Naive thymus-derived CD8-positive, alpha-beta T cell (primary cell): Measurements from ENCODE around the gene SRPX2. TPM values are rescaled to one million over a fixed set of nuclear protein-coding genes. Genes with fewer than 3 reads are reported as not detected.
"Not testable (repeated sequence)": the region's sequence is repeated elsewhere in the genome, so short reads cannot be mapped to it uniquely, and the experiment has no call there.

Source experiments
- ATAC-seq, 2 donors: fragments of 150-1000 bp; cut with Tn5 transposase in 1 of 2; sonication (Bioruptor Pico), chemical (Tn5 transposase) in 1 of 2; 1 replicate in 1 of 2; 2 replicates in 1 of 2; pipeline ENCODE4 v1.10.0; 2021; ENCODE audit warnings: mild to moderate bottlenecking in 2 of 2, moderate library complexity in 2 of 2
- POLR2A ChIA-PET: fragments of 350-600 bp; sonication (Branson Sonifier 250); formaldehyde crosslinking; loops from one replicate; lab custom pipeline; 2021; ENCODE audit warnings: antibody characterized with exemption; lab: Charles Lee
- DNase-seq, 10 donors: peaks; one replicate each; pipeline versions ENCODE4 v3.0.0 to v3.0.0-alpha.2; 2020 to 2022
- H3K27ac Mint-ChIP-seq, 10 donors: one replicate each; pipeline ENCODE4 v1.8.0; 2020 to 2022; ENCODE audit warnings: mild to moderate bottlenecking in 10 of 10, mixed read lengths in 10 of 10, moderate library complexity in 4 of 10, inconsistent platforms in 1 of 10
- H3K27me3 Mint-ChIP-seq, 5 donors: one replicate each; pipeline ENCODE4 v1.8.0; 2021 to 2022; ENCODE audit warnings: mixed read lengths in 5 of 5
- H3K36me3 Mint-ChIP-seq, 3 donors: one replicate each; pipeline ENCODE4 v1.8.0; 2020 to 2022; ENCODE audit warnings: mixed read lengths in 3 of 3, mild to moderate bottlenecking in 2 of 3, inconsistent platforms in 1 of 3
- H3K4me1 Mint-ChIP-seq, 4 donors: one replicate each; pipeline ENCODE4 v1.8.0; 2021 to 2022; ENCODE audit warnings: mixed read lengths in 4 of 4
- H3K4me3 Mint-ChIP-seq, 10 donors: one replicate each; pipeline ENCODE4 v1.8.0; 2020 to 2022; ENCODE audit warnings: mild to moderate bottlenecking in 10 of 10, mixed read lengths in 10 of 10, moderate library complexity in 6 of 10, inconsistent platforms in 1 of 10
- H3K9me3 Mint-ChIP-seq, 9 donors: one replicate each; pipeline ENCODE4 v1.8.0; 2020 to 2022; ENCODE audit warnings: mixed read lengths in 9 of 9, mild to moderate bottlenecking in 3 of 9, inconsistent platforms in 1 of 9, moderate library complexity in 1 of 9
- polyA plus RNA-seq, 3 donors: library from polyadenylated mRNA; unstranded; fragments of 300-500 nt; fragmentation: Illumina TruSeq; gene quantifications; one replicate each; pipeline ENCODE4 v1.2.3, GENCODE V29; 2021
- total RNA-seq, 8 experiments: library from RNA in 2 of 8; stranded (reverse) in 2 of 8; gene quantifications; one replicate each; pipeline ENCODE4 v1.2.3 and lab custom pipeline; 2021 to 2026

Gene SRPX2
- total and polyA plus RNA-seq, 5 experiments from 2014 or later = not detected

DNA sequence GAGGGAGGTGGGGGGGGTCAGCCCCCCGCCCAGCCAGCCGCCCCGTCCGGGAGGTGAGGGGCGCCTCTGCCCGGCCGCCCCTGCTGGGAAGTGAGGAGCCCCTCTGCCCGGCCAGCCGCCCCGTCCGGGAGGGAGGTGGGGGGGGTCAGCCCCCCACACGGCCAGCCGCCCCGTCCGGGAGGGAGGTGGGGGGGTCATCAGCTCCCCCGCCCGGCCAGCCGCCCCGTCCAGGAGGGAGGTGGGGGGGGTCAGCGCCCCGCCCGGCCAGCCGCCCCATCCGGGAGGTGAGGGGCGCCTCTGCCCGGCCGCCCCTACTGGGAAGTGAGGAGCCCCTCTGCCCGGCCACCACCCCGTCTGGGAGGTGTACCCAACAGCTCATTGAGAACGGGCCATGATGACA is 80.0 kb downstream of the SRPX2 start:
- H3K27ac Mint-ChIP-seq, H3K36me3 Mint-ChIP-seq, H3K4me3 Mint-ChIP-seq, DNase-seq, ATAC-seq, POLR2A ChIA-PET, H3K4me1 Mint-ChIP-seq, H3K9me3 Mint-ChIP-seq: not testable (repeated sequence)
- peaks cover 10 to 31% (median 18%) of the 10 kb centered on the region in 5 donors for H3K27me3 Mint-ChIP-seq

Other genes with a start within 250 kb of the SRPX2 start
- not detected for gene PCDH19, start 233.9 kb upstream of the SRPX2 start, total RNA-seq
- not detected for gene PCDH19, start 233.9 kb upstream of the SRPX2 start, polyA plus RNA-seq
- gene TNMD, start 59.3 kb upstream of the SRPX2 start, total RNA-seq = not detected
- not detected for gene TNMD, start 59.3 kb upstream of the SRPX2 start, polyA plus RNA-seq
- 1 to 10 TPM; 1.9 to 2.8 TPM for gene TSPAN6, start 7.4 kb upstream of the SRPX2 start, total RNA-seq
- 1 to 10 TPM; 3.2 to 5.6 (median 5.4) TPM for gene TSPAN6, start 7.4 kb upstream of the SRPX2 start, polyA plus RNA-seq
- gene SYTL4, start 87.9 kb downstream of the SRPX2 start, total RNA-seq = not detected
- not detected for gene SYTL4, start 87.9 kb downstream of the SRPX2 start, polyA plus RNA-seq
- 10 to 100 TPM; 12.7 to 15.2 TPM for gene CSTF2, start 176.2 kb downstream of the SRPX2 start, total RNA-seq
- gene CSTF2, start 176.2 kb downstream of the SRPX2 start, polyA plus RNA-seq = 10 to 100 TPM in 1 of 3 donors, 1 to 10 TPM in 2; 6.8 to 13.7 (median 8.5) TPM
- not detected for gene NOX1, start 230.2 kb downstream of the SRPX2 start, total RNA-seq
- gene NOX1, start 230.2 kb downstream of the SRPX2 start, polyA plus RNA-seq = not detected